A549 (cell line): Measurements from ENCODE around the gene GALNT18. TPM values are rescaled to one million over a fixed set of nuclear protein-coding genes. Genes with fewer than 3 reads are reported as not detected.

ENCODE experiments used
- ATAC-seq, 2 experiments: fragments of 200-7000 bp in 1 of 2; fragments of >200 bp in 1 of 2; cut with Nextera tagmentation in 1 of 2; cut with Tn5 transposase in 1 of 2; 3 replicates each; pipeline versions ENCODE4 v1.8.0 to v1.9.1; 2018 to 2020; ENCODE audit warnings: mild to moderate bottlenecking in 1 of 2, moderate library complexity in 1 of 2
- CTCF ChIA-PET: fragments of 300-600 bp; sonication (Branson Sonifier 250); formaldehyde crosslinking; extraction: SDS; loops from one replicate; lab custom pipeline; 2021; ENCODE audit warnings: antibody characterized with exemption, inconsistent platforms; lab: Yijun Ruan, JAX
- POLR2A ChIA-PET: fragments of 350-600 bp; formaldehyde crosslinking; extraction: SDS; loops from one replicate; lab custom pipeline; 2021; ENCODE audit warnings: antibody characterized with exemption, inconsistent platforms; lab: Yijun Ruan, JAX
- DNase-seq, 2 experiments: peaks; one replicate each; pipeline versions ENCODE4 v3.0.0 to v3.0.0-alpha.2; 2011 to 2016; ENCODE audit warnings: low read depth in 1 of 2, low spot score in 1 of 2
- FAIRE-seq: peaks from 2 replicates; lab custom pipeline; 2011; peaks lifted over from hg19 to GRCh38; lab: Jason Lieb, UNC
- H3K27ac ChIP-seq, 2 experiments: fragments of >200 bp; sonication (Bioruptor Twin); formaldehyde crosslinking; 3 replicates each; pipeline ENCODE4 v1.5.1; 2016 to 2017
- H3K4me1 ChIP-seq: fragments of >200 bp; sonication (Bioruptor Twin); formaldehyde crosslinking; 3 replicates; pipeline ENCODE4 v1.6.1; 2016
- H3K4me2 ChIP-seq: fragments of >200 bp; sonication (Bioruptor Twin); formaldehyde crosslinking; 3 replicates; pipeline ENCODE4 v1.6.1; 2016
- H3K4me3 ChIP-seq: fragments of >200 bp; sonication (Bioruptor Twin); formaldehyde crosslinking; 3 replicates; pipeline ENCODE4 v1.5.1; 2016
- H3K9me3 ChIP-seq: fragments of >200 bp; sonication (Bioruptor Twin); formaldehyde crosslinking; 3 replicates; pipeline ENCODE4 v1.6.1; 2016
- CEBPB ChIP-seq, 2 experiments: fragments of >200 bp in 1 of 2; sonication (Bioruptor Twin) in 1 of 2; formaldehyde crosslinking in 1 of 2; IDR thresholded peaks; 2 replicates each; pipeline ENCODE4 v1.6.1; 2012 to 2016
- CHD4 ChIP-seq: fragments of 200-600 bp; sonication (generic); IDR thresholded peaks from 2 replicates; pipeline ENCODE4 v1.6.1; 2016; ENCODE audit warnings: antibody characterized with exemption, mild to moderate bottlenecking, borderline replicate concordance
- CTCF ChIP-seq: fragments of >200 bp; sonication (Bioruptor Twin); formaldehyde crosslinking; IDR thresholded peaks from 3 replicates; pipeline ENCODE4 v1.5.1; 2016
- EHMT2 ChIP-seq: fragments of 200-600 bp; sonication (generic); IDR thresholded peaks from 2 replicates; pipeline ENCODE4 v1.6.1; 2016; ENCODE audit warnings: antibody characterized with exemption, low read depth, mild to moderate bottlenecking, moderate library complexity
- ESRRA ChIP-seq: fragments of 150-350 bp; IDR thresholded peaks from 2 replicates; pipeline ENCODE4 v1.6.1; 2014; ENCODE audit warnings: mild to moderate bottlenecking, low read length, borderline replicate concordance
- FOSB ChIP-seq: fragments of 250-450 bp; sonication (Bioruptor Pico); IDR thresholded peaks from 2 replicates; pipeline ENCODE4 v1.5.0; 2020; ENCODE audit warnings: mild to moderate bottlenecking, moderate library complexity
- FOSL2 ChIP-seq, 2 experiments: fragments of 450-650 bp in 1 of 2; fragments of >200 bp in 1 of 2; sonication (Bioruptor Twin) in 1 of 2; formaldehyde crosslinking; IDR thresholded peaks; 2 replicates each; pipeline versions ENCODE4 v1.5.0 to v1.6.1; 2016 to 2020; ENCODE audit warnings: mild to moderate bottlenecking in 1 of 2, moderate library complexity in 1 of 2
- FOXS1 ChIP-seq: fragments of 250-450 bp; sonication (Bioruptor Pico); IDR thresholded peaks from 2 replicates; pipeline ENCODE4 v1.5.0; 2020; ENCODE audit warnings: mild to moderate bottlenecking, moderate library complexity
- HDAC2 ChIP-seq: fragments of 200-600 bp; sonication (generic); IDR thresholded peaks from 2 replicates; pipeline ENCODE4 v1.6.1; 2016
- HOXA7 ChIP-seq: fragments of 250-450 bp; sonication (Bioruptor Pico); IDR thresholded peaks from 2 replicates; pipeline ENCODE4 v1.5.0; 2020; ENCODE audit warnings: mild to moderate bottlenecking, moderate library complexity
- JUNB ChIP-seq: fragments of >200 bp; sonication (Bioruptor Twin); formaldehyde crosslinking; IDR thresholded peaks from 2 replicates; pipeline ENCODE4 v1.6.1; 2016
- MAX ChIP-seq: IDR thresholded peaks from 2 replicates; pipeline ENCODE4 v1.6.1; 2012
- NFE2L2 ChIP-seq: fragments of 150-350 bp; conservative IDR thresholded peaks from 2 replicates; pipeline ENCODE4 v1.6.1; 2014; ENCODE audit warnings: low read length
- POLR2A ChIP-seq: IDR thresholded peaks from 2 replicates; pipeline ENCODE4 v1.6.1; 2012; ENCODE audit warnings: mild to moderate bottlenecking, low read length
- RAD21 ChIP-seq, 2 experiments: fragments of >200 bp in 1 of 2; sonication (Bioruptor Twin) in 1 of 2; formaldehyde crosslinking in 1 of 2; IDR thresholded peaks in 1 of 2; conservative IDR thresholded peaks in 1 of 2; 2 replicates in 1 of 2; 3 replicates in 1 of 2; pipeline ENCODE4 v1.6.1; 2012 to 2018; ENCODE audit warnings: inconsistent platforms in 1 of 2
- RARB ChIP-seq: fragments of 250-450 bp; sonication (Bioruptor Pico); IDR thresholded peaks from 2 replicates; pipeline ENCODE4 v1.8.0; 2021; ENCODE audit warnings: mild to moderate bottlenecking, moderate library complexity
- RFX5 ChIP-seq: fragments of 450-650 bp; IDR thresholded peaks from 2 replicates; pipeline ENCODE4 v1.7.1; 2014; ENCODE audit warnings: antibody characterized with exemption, mild to moderate bottlenecking, moderate library complexity
- SMC3 ChIP-seq: fragments of >200 bp; sonication (Bioruptor Twin); formaldehyde crosslinking; IDR thresholded peaks from 3 replicates; pipeline ENCODE4 v1.6.1; 2018; ENCODE audit warnings: inconsistent platforms
- TFCP2L1 ChIP-seq: fragments of 250-450 bp; sonication (Bioruptor Pico); IDR thresholded peaks from 2 replicates; pipeline ENCODE4 v1.5.0; 2021; ENCODE audit warnings: mild to moderate bottlenecking
- TP53 ChIP-seq: fragments of 250-450 bp; sonication (Bioruptor Pico); IDR thresholded peaks from 2 replicates; pipeline ENCODE4 v1.5.0; 2021; ENCODE audit warnings: mild to moderate bottlenecking, moderate library complexity
- ZC3H11A ChIP-seq: fragments of 450-650 bp; IDR thresholded peaks from 2 replicates; pipeline ENCODE4 v1.6.1; 2014; ENCODE audit warnings: antibody characterized with exemption, mild to moderate bottlenecking
- ZNF302 ChIP-seq: fragments of 250-450 bp; sonication (Bioruptor Pico); IDR thresholded peaks from 2 replicates; pipeline ENCODE4 v1.9.0; 2021; ENCODE audit warnings: inconsistent platforms, mild to moderate bottlenecking, moderate library complexity
- whole genome bisulfite sequencing: methylation state at CpG from one replicate; pipeline ENCODE4 v1.1.6; 2017; ENCODE audit errors: missing lambda C conversion rate; 5-methylcytosine and 5-hydroxymethylcytosine counted together
- polyA plus RNA-seq, 4 experiments: library from polyadenylated mRNA; depleted of rRNA in 3 of 4; stranded (reverse); fragments of >200 nt; fragmentation: RNase III in 1 of 4; extraction: RNeasy Plus Mini Kit Qiagen cat#74134 plus additional on column Dnase treatment in 1 of 4; gene quantifications; 2 replicates in 3 of 4; 3 replicates in 1 of 4; pipeline ENCODE4 v1.2.3, GENCODE V29; 2011 to 2017
- TF ChIP-seq, protein P1 (sequence below): fragments of 250-450 bp; sonication (Bioruptor Pico); IDR thresholded peaks from 2 replicates; pipeline ENCODE4 v1.5.0; 2020; ENCODE audit warnings: low read depth, mild to moderate bottlenecking, moderate library complexity
- TF ChIP-seq, protein P2 (sequence below): fragments of 450-650 bp; IDR thresholded peaks from 2 replicates; pipeline ENCODE4 v1.6.1; 2014; ENCODE audit warnings: antibody characterized with exemption
- TF ChIP-seq, protein P3 (sequence below): fragments of 250-450 bp; sonication (Bioruptor Pico); IDR thresholded peaks from 2 replicates; pipeline ENCODE4 v1.5.0; 2021; ENCODE audit warnings: mild to moderate bottlenecking, moderate library complexity, borderline replicate concordance
- TF ChIP-seq, protein P4 (sequence below): fragments of 200-600 bp; sonication (generic); IDR thresholded peaks from 2 replicates; pipeline ENCODE4 v1.6.1; 2016; ENCODE audit warnings: antibody characterized with exemption, mild to moderate bottlenecking, moderate library complexity

The GALNT18 gene
- polyA plus RNA-seq, 2 of the 4 experiments (the other 2 are of a cell fraction), result 6.7 to 16.1 TPM

DNA sequence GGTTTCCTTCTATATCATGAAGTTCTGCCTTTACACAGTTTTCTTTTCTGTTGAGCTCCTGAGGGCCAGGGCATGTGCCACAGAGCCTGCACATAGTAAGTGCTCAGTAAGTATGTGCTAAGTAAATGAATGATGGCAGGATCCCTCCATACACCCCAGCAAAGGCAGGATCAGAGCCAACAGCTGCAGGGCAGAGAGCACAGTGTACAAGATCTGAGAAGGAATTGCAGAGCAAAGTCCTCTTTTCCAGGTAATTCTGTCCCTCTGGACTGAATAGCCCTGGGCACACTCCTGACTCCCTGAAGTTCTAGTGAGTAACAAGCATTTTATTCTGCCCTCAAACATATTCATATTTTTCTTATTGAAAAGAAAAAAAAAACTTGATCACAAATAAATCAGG, 117.7 kb downstream of the GALNT18 start (continued):
- TF ChIP-seq MAX (no peak), RAD21 (conservative IDR thresholded peaks at IDR 0.05 in 1 of 2, IDR thresholded peaks at IDR 0.05 in 1 of 2) (no peak), TP53 (CRISPR knock-in tag) (no peak), ZNF302 (CRISPR knock-in tag) (no peak), FOXS1 (no peak), JUNB (no peak), CEBPB (IDR thresholded peaks at IDR 0.05) (no peak)
- TF ChIP-seq, protein P1, sequence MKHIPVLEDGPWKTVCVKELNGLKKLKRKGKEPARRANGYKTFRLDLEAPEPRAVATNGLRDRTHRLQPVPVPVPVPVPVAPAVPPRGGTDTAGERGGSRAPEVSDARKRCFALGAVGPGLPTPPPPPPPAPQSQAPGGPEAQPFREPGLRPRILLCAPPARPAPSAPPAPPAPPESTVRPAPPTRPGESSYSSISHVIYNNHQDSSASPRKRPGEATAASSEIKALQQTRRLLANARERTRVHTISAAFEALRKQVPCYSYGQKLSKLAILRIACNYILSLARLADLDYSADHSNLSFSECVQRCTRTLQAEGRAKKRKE (CRISPR knock-in tag), result no peak
- TF ChIP-seq, protein P2, sequence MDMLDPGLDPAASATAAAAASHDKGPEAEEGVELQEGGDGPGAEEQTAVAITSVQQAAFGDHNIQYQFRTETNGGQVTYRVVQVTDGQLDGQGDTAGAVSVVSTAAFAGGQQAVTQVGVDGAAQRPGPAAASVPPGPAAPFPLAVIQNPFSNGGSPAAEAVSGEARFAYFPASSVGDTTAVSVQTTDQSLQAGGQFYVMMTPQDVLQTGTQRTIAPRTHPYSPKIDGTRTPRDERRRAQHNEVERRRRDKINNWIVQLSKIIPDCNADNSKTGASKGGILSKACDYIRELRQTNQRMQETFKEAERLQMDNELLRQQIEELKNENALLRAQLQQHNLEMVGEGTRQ, result no peak

GRCh38 chr11:11502263-11502861, 119.4 kb downstream of the GALNT18 start:
- peaks cover 28% of the 10 kb centered on the region for H3K4me1 ChIP-seq
- no peak overlapping the region; a peak in 1 of 6 replicates for H3K27ac ChIP-seq
- CTCF ChIA-PET, result interaction anchor here (0.9 kb wide), 1 partner anchor 17 kb away, joined by 3 read pairs; no protein-coding TSS in a partner anchor
- no peak for DNase-seq
- TF ChIP-seq HOXA7 (CRISPR knock-in tag) (no peak), POLR2A (no peak), ZC3H11A (no peak), HDAC2 (no peak), FOSB (CRISPR knock-in tag) (no peak), CHD4 (no peak), EHMT2 (no peak), TP53 (CRISPR knock-in tag) (no peak), CTCF (no peak), ZNF302 (CRISPR knock-in tag) (no peak), RFX5 (no peak), SMC3 (no peak), NFE2L2 (no peak), FOSL2 (IDR thresholded peaks at IDR 0.05) (no peak), FOSL2 (CRISPR knock-in tag; IDR thresholded peaks at IDR 0.05) (no peak), RARB (CRISPR knock-in tag) (no peak), TFCP2L1 (no peak), ESRRA (no peak)
- TF ChIP-seq, protein P3, sequence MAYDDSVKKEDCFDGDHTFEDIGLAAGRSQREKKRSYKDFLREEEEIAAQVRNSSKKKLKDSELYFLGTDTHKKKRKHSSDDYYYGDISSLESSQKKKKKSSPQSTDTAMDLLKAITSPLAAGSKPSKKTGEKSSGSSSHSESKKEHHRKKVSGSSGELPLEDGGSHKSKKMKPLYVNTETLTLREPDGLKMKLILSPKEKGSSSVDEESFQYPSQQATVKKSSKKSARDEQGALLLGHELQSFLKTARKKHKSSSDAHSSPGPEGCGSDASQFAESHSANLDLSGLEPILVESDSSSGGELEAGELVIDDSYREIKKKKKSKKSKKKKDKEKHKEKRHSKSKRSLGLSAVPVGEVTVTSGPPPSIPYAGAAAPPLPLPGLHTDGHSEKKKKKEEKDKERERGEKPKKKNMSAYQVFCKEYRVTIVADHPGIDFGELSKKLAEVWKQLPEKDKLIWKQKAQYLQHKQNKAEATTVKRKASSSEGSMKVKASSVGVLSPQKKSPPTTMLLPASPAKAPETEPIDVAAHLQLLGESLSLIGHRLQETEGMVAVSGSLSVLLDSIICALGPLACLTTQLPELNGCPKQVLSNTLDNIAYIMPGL, result no peak
- TF ChIP-seq, protein P4, sequence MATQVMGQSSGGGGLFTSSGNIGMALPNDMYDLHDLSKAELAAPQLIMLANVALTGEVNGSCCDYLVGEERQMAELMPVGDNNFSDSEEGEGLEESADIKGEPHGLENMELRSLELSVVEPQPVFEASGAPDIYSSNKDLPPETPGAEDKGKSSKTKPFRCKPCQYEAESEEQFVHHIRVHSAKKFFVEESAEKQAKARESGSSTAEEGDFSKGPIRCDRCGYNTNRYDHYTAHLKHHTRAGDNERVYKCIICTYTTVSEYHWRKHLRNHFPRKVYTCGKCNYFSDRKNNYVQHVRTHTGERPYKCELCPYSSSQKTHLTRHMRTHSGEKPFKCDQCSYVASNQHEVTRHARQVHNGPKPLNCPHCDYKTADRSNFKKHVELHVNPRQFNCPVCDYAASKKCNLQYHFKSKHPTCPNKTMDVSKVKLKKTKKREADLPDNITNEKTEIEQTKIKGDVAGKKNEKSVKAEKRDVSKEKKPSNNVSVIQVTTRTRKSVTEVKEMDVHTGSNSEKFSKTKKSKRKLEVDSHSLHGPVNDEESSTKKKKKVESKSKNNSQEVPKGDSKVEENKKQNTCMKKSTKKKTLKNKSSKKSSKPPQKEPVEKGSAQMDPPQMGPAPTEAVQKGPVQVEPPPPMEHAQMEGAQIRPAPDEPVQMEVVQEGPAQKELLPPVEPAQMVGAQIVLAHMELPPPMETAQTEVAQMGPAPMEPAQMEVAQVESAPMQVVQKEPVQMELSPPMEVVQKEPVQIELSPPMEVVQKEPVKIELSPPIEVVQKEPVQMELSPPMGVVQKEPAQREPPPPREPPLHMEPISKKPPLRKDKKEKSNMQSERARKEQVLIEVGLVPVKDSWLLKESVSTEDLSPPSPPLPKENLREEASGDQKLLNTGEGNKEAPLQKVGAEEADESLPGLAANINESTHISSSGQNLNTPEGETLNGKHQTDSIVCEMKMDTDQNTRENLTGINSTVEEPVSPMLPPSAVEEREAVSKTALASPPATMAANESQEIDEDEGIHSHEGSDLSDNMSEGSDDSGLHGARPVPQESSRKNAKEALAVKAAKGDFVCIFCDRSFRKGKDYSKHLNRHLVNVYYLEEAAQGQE, result no peak
- TF ChIP-seq, all 56 proteins: peak for 0
- no peak overlapping the region for H3K4me2 ChIP-seq
- FAIRE-seq, result no peak
- H3K9me3 ChIP-seq, result no peaks in the 10 kb centered on the region
- WGBS, result 74% methylated on average over 9 of the region's 9 CpGs
- no peak overlapping the region for H3K4me3 ChIP-seq
- ATAC-seq, result peak; percentile 21 to 26; a peak in 1 of 6 replicates
- POLR2A ChIA-PET, result no interaction called here
